Body of pancreas (tissue), 4 donors: ENCODE measurements around the gene TMEM179B. TPM values are rescaled to one million over a fixed set of nuclear protein-coding genes. Genes with fewer than 3 reads are reported as not detected.
"Not testable (repeated sequence)": the region's sequence is repeated elsewhere in the genome, so short reads cannot be mapped to it uniquely, and the experiment has no call there.

ENCODE experiments used
- ATAC-seq: fragments of 150-250 bp; one replicate; pipeline ENCODE4 v1.9.1; 2016
- DNase-seq, 4 donors: peaks; one replicate each; pipeline ENCODE4 v3.0.0-alpha.2; 2019
- H3K27ac ChIP-seq, 4 donors: fragments of 200-600 bp; sonication (generic); 1 replicate in 3 of 4; 2 replicates in 1 of 4; pipeline versions ENCODE4 v1.5.1 to v1.6.1; 2016 to 2019; ENCODE audit warnings: mild to moderate bottlenecking in 1 of 4, mixed read lengths in 1 of 4, moderate library complexity in 1 of 4
- H3K27me3 ChIP-seq, 2 donors: fragments of 200-600 bp; sonication (generic); one replicate each; pipeline ENCODE4 v1.6.0; 2016; ENCODE audit warnings: mild to moderate bottlenecking in 1 of 2
- H3K36me3 ChIP-seq, 2 donors: fragments of 200-600 bp; sonication (generic); replicated peaks in 1 of 2; 2 replicates each; pipeline ENCODE4 v1.5.1; 2016; ENCODE audit warnings: low read depth in 2 of 2; ENCODE audit not compliant: insufficient read depth in 1 of 2
- H3K4me1 ChIP-seq: fragments of 200-600 bp; sonication (generic); one replicate; pipeline ENCODE4 v1.6.0; 2016
- H3K4me3 ChIP-seq, 2 donors: fragments of 200-600 bp; sonication (generic); 1 replicate in 1 of 2; 2 replicates in 1 of 2; pipeline ENCODE4 v1.5.1; 2016 to 2019
- H3K9me3 ChIP-seq, 3 donors: fragments of 200-600 bp; sonication (generic); 1 replicate in 2 of 3; 2 replicates in 1 of 3; pipeline ENCODE4 v1.5.1; 2016
- CTCF ChIP-seq, 7 experiments: fragments of 450-650 bp in 4 of 7; fragments of 200-600 bp in 3 of 7; sonication (generic) in 3 of 7; IDR thresholded peaks; one replicate each; pipeline ENCODE4 v1.5.1; 2016 to 2019; ENCODE audit warnings: antibody characterized with exemption in 7 of 7
- POLR2A ChIP-seq, 3 donors: fragments of 450-650 bp; IDR thresholded peaks; one replicate each; pipeline ENCODE4 v1.6.1; 2016; ENCODE audit warnings: antibody characterized with exemption in 3 of 3, mild to moderate bottlenecking in 2 of 3
- WGBS, 2 donors: methylation state at CpG; one replicate each; pipeline ENCODE4 v1.1.5; 2017; 5-methylcytosine and 5-hydroxymethylcytosine counted together
- intact Hi-C: fragments of 100-400 bp; cut with DNase I; formaldehyde crosslinking; loops from one replicate; pipeline ENCODE4 v1.15.1; 2023
- total RNA-seq, 2 donors: library from RNA; depleted of rRNA; stranded (reverse); fragments of >200 nt; gene quantifications; one replicate each; pipeline ENCODE4 v1.1.0, GENCODE V29; 2016

TMEM179B gene
- total RNA-seq, 2 donors from 2014 or later: 40.9 to 41.8 TPM

DNA sequence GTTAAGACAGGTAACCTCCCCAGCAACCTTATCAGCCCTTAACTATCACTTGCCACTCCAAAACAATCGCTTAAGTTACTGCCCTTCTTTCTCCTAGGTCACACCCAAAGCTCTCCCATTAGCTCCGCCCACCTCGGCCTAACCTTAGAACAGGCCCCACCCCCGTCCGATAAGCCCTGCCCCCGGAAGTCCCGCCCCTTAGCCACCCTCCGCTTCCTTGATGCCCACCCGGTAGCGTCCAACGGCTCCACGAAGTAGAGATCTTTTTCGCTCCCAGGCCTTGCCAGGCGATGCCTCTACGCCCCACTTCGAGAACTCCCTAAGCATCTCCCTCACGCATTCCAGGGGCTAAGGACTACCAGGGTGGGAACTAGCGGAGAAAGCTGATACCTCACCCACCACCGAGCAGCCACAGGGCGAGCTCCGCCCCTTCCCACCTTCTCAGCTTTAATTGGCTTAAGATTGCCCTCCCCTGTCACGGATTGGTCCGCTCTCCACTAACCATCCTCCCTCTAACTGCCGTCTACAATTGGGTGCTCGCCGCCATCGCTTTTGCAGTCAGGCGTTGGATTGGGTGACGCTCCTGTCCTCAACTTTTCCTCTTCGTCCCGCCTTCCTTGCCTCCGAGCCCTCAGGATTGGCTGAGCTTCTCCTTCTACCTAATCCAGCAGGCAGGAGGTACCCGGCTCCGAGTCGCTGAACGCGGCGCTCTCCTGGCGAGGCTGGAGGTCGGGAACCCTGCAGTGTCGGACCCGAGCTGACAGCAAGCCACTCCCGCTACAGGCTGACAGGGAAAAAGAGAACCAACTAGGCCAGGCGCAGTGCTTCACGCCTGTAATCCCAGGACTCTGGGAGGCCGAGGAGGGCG lies 33.2 kb upstream of the TMEM179B start, which contains the start of gene ZBTB3:
Gene ZBTB3 (minus strand): TSS at position 425 of the 868 bp plus-strand sequence. CDS start 496 bp downstream, outside the sequence.
- intact Hi-C loops: no loop called here
- no peaks in the 10 kb centered on the region for H3K36me3 ChIP-seq
- ATAC-seq: peak; percentile 96
- peak within 1 kb of the TSS; percentile 82 to 98 (median 92) for H3K27ac ChIP-seq
- WGBS, 2 donors: 0% methylated on average over 31 to 47 of the region's 47 CpGs
- TF ChIP-seq POLR2A (IDR thresholded peaks at IDR 0.05): peak; percentile 40 to 94 (median 83)
- peak in 3 of 7 experiments; percentile 34 to 58 (median 36) for TF ChIP-seq CTCF (IDR thresholded peaks at IDR 0.05)
- H3K9me3 ChIP-seq: no peaks in the 10 kb centered on the region
- DNase-seq: peak; percentile 98 to 99 (median 98)
- H3K4me1 ChIP-seq: peaks cover 43% of the 10 kb centered on the region
- no peaks in the 10 kb centered on the region for H3K27me3 ChIP-seq
- H3K4me3 ChIP-seq: peak within 1 kb of the TSS; percentile 11 to 57

- Histone ChIP-seq H3K36me3 (no peaks in the 10 kb centered on the region), H3K27me3 (no peaks in the 10 kb centered on the region), H3K27ac (no peak overlapping the region), H3K4me1 (peaks cover 40% of the 10 kb centered on the region), H3K4me3 (no peak overlapping the region), H3K9me3 (no peaks in the 10 kb centered on the region)
- DNase-seq (no peak), ATAC-seq (no peak)
- 72% methylated on average over 9 to 10 of the region's 10 CpGs for WGBS, 2 donors
- no peak for TF ChIP-seq CTCF (IDR thresholded peaks at IDR 0.05)
- TF ChIP-seq POLR2A (IDR thresholded peaks at IDR 0.05): no peak
- intact Hi-C loops: no loop called here
Observed at GRCh38 chr11:62755086-62755615, 32.1 kb upstream of the TMEM179B start.

- Histone ChIP-seq H3K9me3 (no peaks in the 10 kb centered on the region), H3K27ac (no peak overlapping the region), H3K27me3 (no peaks in the 10 kb centered on the region), H3K4me1 (peaks cover 21% of the 10 kb centered on the region), H3K36me3 (no peaks in the 10 kb centered on the region), H3K4me3 (no peak overlapping the region)
- no peak for DNase-seq
- intact Hi-C loops: no loop called here
- WGBS, 2 donors: 68 to 70% methylated on average over 9 of the region's 9 CpGs
- ATAC-seq: no peak
- TF ChIP-seq POLR2A (IDR thresholded peaks at IDR 0.05) (no peak), CTCF (IDR thresholded peaks at IDR 0.05) (no peak)
Observed at GRCh38 chr11:62757846-62758788, 29.1 kb upstream of the TMEM179B start.

GRCh38 chr11:62760867-62761227 lies 26.4 kb upstream of the TMEM179B start:
- DNase-seq, H3K27me3 ChIP-seq, H3K4me3 ChIP-seq, intact Hi-C loops, H3K9me3 ChIP-seq, ATAC-seq, H3K36me3 ChIP-seq: not testable (repeated sequence)
- H3K4me1 ChIP-seq: peaks cover 10% of the 10 kb centered on the region
- peak overlapping the region in 3 of 4 donors; percentile 50 to 87 (median 77) for H3K27ac ChIP-seq
- 27 to 29% methylated on average over 9 of the region's 9 CpGs for WGBS, 2 donors

GRCh38 chr11:62770778-62771143 lies 16.4 kb upstream of the TMEM179B start:
- Histone ChIP-seq H3K27ac (peak overlapping the region; percentile 91 to 98 (median 98)), H3K4me3 (peak overlapping the region in 1 of 2 donors; percentile 13), H3K4me1 (peaks cover 39% of the 10 kb centered on the region), H3K9me3 (no peaks in the 10 kb centered on the region), H3K36me3 (peaks cover 0 to 12% of the 10 kb centered on the region in 2 donors), H3K27me3 (no peaks in the 10 kb centered on the region)
- ATAC-seq (peak; percentile 2), DNase-seq (peak; percentile 22 to 31 (median 24))
- intact Hi-C loops: no loop called here
- 0 to 1% methylated on average over 18 of the region's 18 CpGs for WGBS, 2 donors
- TF ChIP-seq CTCF (IDR thresholded peaks at IDR 0.05) (no peak), POLR2A (IDR thresholded peaks at IDR 0.05) (no peak)
